ENCODE data around the gene SOX6. TPM values are rescaled to one million over a fixed set of nuclear protein-coding genes. Genes with fewer than 3 reads are reported as not detected.

The SOX6 gene
- 0.28 and 0.38 TPM in 2 replicates for total RNA-seq

DNA sequence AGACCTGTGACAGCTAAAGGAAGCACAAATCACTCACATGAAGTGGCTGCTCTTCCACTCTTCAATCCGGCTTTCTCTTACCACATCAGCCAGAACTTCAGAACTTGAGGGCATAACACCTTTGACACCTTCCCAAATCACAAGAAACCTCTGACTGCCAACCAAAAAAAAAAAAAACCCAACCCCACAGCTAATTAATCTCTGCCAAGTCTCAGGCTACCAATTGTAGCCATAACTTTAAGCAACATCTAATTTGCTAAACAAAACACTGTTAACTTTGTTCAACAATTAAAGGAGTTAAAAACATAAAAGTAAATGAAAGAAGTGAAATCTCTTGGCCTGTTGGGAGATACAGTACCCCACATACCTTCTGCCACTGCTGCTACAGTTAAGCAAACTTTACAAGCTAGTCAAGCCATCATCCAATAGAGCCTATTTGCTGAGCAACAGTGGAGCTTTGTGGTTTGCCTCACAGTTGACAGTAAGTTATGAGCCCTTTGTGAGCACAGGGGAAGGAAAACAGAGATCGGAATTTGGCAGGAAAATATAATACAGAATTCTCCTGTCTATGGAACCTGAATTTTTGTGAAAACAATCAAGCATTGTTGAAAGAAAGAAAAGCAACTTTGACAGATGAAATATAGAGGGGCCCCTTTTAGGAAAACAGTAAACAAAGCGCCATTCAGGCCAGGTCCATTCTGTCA is at the start of gene SOX6:
SOX6 (minus strand) TSS at position 490 of the 704 bp plus-strand sequence. CDS start 15,298 bp downstream, outside the sequence.

Data from regular cardiac myocyte (primary cell).